GM12874 (cell line): ENCODE results near the gene NTPCR.

ENCODE experiments used
- CTCF ChIP-seq: IDR thresholded peaks from 2 replicates; pipeline ENCODE4 v1.5.1; 2011; ENCODE audit warnings: low read depth, mild to moderate bottlenecking, control low read depth, low read length, moderate library complexity; ENCODE audit not compliant: insufficient read depth

Gene NTPCR

GRCh38 chr1:232984577-232985425 is 34.4 kb downstream of the NTPCR start:
- TF ChIP-seq CTCF, result no peak

- no peak for TF ChIP-seq CTCF
Measured at GRCh38 chr1:232985882-232986526, 35.6 kb downstream of the NTPCR start.

GRCh38 chr1:232986527-232986922 is 36.1 kb downstream of the NTPCR start:
- TF ChIP-seq CTCF, result no peak

GRCh38 chr1:232987046-232987773 is 36.8 kb downstream of the NTPCR start:
- no peak for TF ChIP-seq CTCF

GRCh38 chr1:232987774-232988140 is 37.3 kb downstream of the NTPCR start:
- no peak for TF ChIP-seq CTCF

- TF ChIP-seq CTCF, result no peak
Measured at GRCh38 chr1:232988572-232989040, 38.2 kb downstream of the NTPCR start.
